ENCODE data around the gene PI4K2A. TPM values are rescaled to one million over a fixed set of nuclear protein-coding genes. Genes with fewer than 3 reads are reported as not detected.

Gene PI4K2A
- total RNA-seq, 1 donor from 2014 or later: 22.1 TPM

GRCh38 chr10:97618733-97619132 is 21.7 kb upstream of the PI4K2A start:
- no peak overlapping the region for H3K4me3 Mint-ChIP-seq (ENCODE audit: unreplicated experiment)
- H3K4me1 Mint-ChIP-seq (ENCODE audit: unreplicated experiment): no peaks in the 10 kb centered on the region
- no peak overlapping the region for H3K27ac Mint-ChIP-seq (ENCODE audit: unreplicated experiment)
- no peaks in the 10 kb centered on the region for H3K27me3 Mint-ChIP-seq (ENCODE audit: unreplicated experiment)
- H3K36me3 Mint-ChIP-seq (ENCODE audit: unreplicated experiment): peaks cover 13% of the 10 kb centered on the region
- no peak for DNase-seq (ENCODE audit: extremely low spot score, unreplicated experiment)
- H3K9me3 Mint-ChIP-seq (ENCODE audit: unreplicated experiment): no peaks in the 10 kb centered on the region
- TF ChIP-seq CTCF (IDR thresholded peaks at IDR 0.05): no peak

- Mint-ChIP-seq H3K4me1 (ENCODE audit: unreplicated experiment) (no peaks in the 10 kb centered on the region), H3K36me3 (ENCODE audit: unreplicated experiment) (no peaks in the 10 kb centered on the region), H3K27ac (ENCODE audit: unreplicated experiment) (no peak overlapping the region), H3K27me3 (ENCODE audit: unreplicated experiment) (no peaks in the 10 kb centered on the region), H3K9me3 (ENCODE audit: unreplicated experiment) (no peaks in the 10 kb centered on the region), H3K4me3 (ENCODE audit: unreplicated experiment) (no peak overlapping the region)
- DNase-seq (ENCODE audit: extremely low spot score, unreplicated experiment): no peak
- TF ChIP-seq CTCF (IDR thresholded peaks at IDR 0.05): no peak
These were observed 17.2 kb upstream of the PI4K2A start for GRCh38 chr10:97623277-97623676.

- Mint-ChIP-seq H3K27me3 (ENCODE audit: unreplicated experiment) (no peaks in the 10 kb centered on the region), H3K4me3 (ENCODE audit: unreplicated experiment) (no peak overlapping the region)
These were observed 12.7 kb upstream of the PI4K2A start for GRCh38 chr10:97627731-97628130.

DNA sequence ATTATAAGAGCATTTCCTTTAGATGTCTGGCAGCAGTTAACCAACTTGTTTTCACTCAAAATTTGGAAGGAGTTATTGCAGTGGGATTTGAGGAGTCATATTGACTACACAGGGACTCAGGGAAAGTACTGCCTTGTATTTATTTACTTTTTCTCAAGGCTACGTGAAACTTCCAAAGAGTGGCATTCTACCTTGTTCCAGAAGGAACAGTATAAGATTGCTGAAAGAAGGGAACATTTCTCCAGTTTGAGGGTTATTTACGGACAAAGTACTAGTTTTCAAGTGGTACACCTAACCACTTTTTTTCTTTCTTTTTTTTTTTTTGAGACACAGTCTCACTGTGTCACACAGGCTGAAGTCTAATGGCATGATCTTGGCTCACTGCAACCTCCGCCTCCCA is 12.2 kb upstream of the PI4K2A start:
- DNase-seq (ENCODE audit: extremely low spot score, unreplicated experiment): no peak
- no peaks in the 10 kb centered on the region for H3K27me3 Mint-ChIP-seq (ENCODE audit: unreplicated experiment)
- no peaks in the 10 kb centered on the region for H3K36me3 Mint-ChIP-seq (ENCODE audit: unreplicated experiment)
- no peak for TF ChIP-seq CTCF (IDR thresholded peaks at IDR 0.05)
- no peaks in the 10 kb centered on the region for H3K9me3 Mint-ChIP-seq (ENCODE audit: unreplicated experiment)
- H3K4me3 Mint-ChIP-seq (ENCODE audit: unreplicated experiment): no peak overlapping the region
- no peak overlapping the region for H3K27ac Mint-ChIP-seq (ENCODE audit: unreplicated experiment)
- H3K4me1 Mint-ChIP-seq (ENCODE audit: unreplicated experiment): peaks cover 10% of the 10 kb centered on the region

More at GRCh38 chr10:97627731-97628130, 12.7 kb upstream of the PI4K2A start:
- Mint-ChIP-seq H3K9me3 (ENCODE audit: unreplicated experiment) (no peaks in the 10 kb centered on the region), H3K27ac (ENCODE audit: unreplicated experiment) (no peak overlapping the region), H3K36me3 (ENCODE audit: unreplicated experiment) (no peaks in the 10 kb centered on the region), H3K4me1 (ENCODE audit: unreplicated experiment) (peaks cover 5% of the 10 kb centered on the region)
- TF ChIP-seq CTCF (IDR thresholded peaks at IDR 0.05): no peak
- no peak for DNase-seq (ENCODE audit: extremely low spot score, unreplicated experiment)

GRCh38 chr10:97629289-97629688 is 11.2 kb upstream of the PI4K2A start:
- no peak for DNase-seq (ENCODE audit: extremely low spot score, unreplicated experiment)
- TF ChIP-seq CTCF (IDR thresholded peaks at IDR 0.05): no peak
- Mint-ChIP-seq H3K4me3 (ENCODE audit: unreplicated experiment) (no peak overlapping the region), H3K27me3 (ENCODE audit: unreplicated experiment) (no peaks in the 10 kb centered on the region), H3K4me1 (ENCODE audit: unreplicated experiment) (peaks cover 16% of the 10 kb centered on the region), H3K36me3 (ENCODE audit: unreplicated experiment) (no peaks in the 10 kb centered on the region), H3K27ac (ENCODE audit: unreplicated experiment) (no peak overlapping the region), H3K9me3 (ENCODE audit: unreplicated experiment) (no peaks in the 10 kb centered on the region)

Measured in osteocyte (in vitro differentiated cells).